ENCODE results near the gene MYOM3. TPM values are rescaled to one million over a fixed set of nuclear protein-coding genes. Genes with fewer than 3 reads are reported as not detected.
A peak's percentile ranks its signal among the peaks of the same experiment; 100 is the strongest.

MYOM3 gene
- polyA plus RNA-seq, 12 donors = 135 to 506 (median 342) TPM

DNA sequence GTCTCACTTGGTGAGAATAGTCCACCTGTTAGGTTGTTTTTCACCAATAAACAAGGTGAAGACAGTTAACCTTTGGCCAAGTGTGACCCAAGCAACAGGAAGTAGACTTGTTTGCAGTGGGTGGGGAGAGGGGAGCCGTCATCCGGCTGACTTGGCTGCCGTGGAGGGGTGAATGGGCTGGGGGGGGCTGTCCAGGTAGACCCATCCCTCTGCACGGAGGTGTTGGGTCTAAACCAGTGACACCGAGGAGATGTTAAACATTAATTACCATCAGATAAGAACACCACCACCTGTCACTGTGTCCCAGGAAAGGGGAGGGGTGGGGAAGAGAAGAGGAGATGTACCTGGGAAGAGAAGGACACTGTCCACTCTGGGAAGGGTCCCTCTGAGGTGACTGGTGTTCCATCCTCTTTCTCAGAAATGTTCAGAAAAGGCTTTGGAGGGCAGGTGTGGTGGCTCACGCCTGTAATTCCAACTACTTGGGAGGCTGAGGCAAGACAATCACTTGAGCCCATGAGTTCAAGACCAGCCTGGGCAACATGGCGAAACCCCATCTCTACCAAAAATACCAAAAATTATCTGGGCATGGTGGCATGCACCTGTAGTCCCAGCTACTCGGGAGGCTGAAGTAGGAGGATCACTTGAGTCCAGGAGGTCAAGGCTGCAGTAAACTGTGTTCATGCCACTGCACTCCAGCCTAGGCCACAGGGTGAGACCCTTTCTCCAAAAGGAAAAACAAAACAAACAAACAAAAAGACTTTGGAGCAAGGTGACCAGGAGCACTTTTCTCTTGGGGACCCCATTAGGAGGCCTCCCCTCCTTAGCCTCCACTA lies 6.7 kb upstream of the MYOM3 start:
- no peak for DNase-seq

DNA sequence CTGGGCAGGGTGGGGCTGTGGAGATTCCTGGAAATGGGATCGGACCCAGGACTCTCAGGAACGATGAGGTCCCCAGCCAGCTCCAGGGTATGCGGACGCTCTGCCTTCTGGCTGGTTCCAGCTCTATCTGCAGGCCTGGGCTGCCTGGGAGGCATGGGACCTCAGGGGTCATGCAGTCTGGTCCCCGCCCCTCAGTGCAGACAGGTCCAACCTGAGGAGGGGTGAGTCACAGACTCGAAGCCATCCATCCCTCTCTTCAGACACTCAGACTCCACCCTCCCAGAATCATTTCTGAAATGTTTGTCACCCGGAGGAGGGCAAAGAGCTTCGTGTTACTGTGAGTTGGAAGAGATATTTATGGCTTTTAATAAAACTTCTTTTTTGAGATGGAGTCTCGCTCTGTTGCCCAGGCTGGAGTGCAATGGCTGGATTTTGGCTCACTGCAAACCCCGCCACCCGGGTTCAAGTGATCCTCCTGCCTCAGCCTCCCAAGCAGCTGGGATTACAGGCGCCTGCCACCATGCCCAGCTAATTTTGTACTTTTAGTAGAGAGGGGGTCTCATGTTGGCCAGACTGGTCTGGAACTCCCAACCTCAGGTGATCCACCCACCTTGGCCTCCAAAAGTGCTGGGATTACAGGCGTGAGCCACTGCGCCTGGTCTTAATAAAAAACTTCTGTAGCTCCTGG lies 5.9 kb upstream of the MYOM3 start:
- DNase-seq = no peak

GRCh38 chr1:24117132-24117531 lies 5.2 kb upstream of the MYOM3 start:
- no peak for DNase-seq

GRCh38 chr1:24114753-24115152 lies 2.8 kb upstream of the MYOM3 start:
- no peak for DNase-seq

DNA sequence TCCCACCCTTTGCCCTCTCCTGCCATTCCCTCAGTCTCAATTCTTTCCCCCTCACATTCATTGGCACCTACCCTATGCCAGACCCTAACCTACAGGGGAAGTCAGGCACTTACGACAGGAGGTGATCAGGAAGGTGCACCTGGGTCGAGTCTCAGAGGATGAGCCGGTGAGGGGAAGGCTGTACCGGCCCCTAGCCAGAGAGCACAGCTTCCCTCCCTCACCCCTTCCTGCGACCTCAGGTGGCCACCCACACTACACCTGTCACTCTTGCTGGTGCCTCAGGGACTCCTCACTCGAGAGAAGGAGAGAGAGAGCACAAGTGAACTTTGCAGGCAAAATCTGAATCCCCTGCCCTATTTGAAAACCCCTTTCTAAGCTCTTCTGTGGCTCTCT lies 1.7 kb upstream of the MYOM3 start:
- no peak for DNase-seq

- DNase-seq = no peak
Observed at GRCh38 chr1:24111262-24111995, 506 bp downstream of the MYOM3 start.

GRCh38 chr1:24110642-24111261 lies 1.2 kb downstream of the MYOM3 start:
- peak; percentile 23 for DNase-seq

GRCh38 chr1:24109686-24110475 lies 2.1 kb downstream of the MYOM3 start:
- no peak for DNase-seq

DNA sequence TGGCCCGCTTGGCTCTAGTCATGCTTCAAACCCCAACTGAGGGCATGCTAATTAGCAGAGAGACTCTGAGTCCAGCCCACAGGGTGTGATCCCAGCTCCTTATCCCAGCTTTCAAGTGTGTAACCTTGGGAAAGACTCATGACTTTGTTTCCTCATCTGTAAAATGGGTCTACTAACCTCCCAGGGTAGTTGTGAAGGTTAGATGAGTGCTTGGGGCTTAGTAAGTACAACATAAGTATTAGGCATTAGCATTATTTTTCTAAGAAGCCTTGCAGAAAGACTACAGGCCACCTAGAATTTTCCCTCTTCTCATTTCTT lies 2.8 kb downstream of the MYOM3 start:
- DNase-seq = no peak

- DNase-seq = no peak
Observed at GRCh38 chr1:24108334-24109165, 3.4 kb downstream of the MYOM3 start.

GRCh38 chr1:24107462-24108138 lies 4.3 kb downstream of the MYOM3 start:
- no peak for DNase-seq

- DNase-seq = no peak
Observed at GRCh38 chr1:24105368-24106160, 6.4 kb downstream of the MYOM3 start.

DNA sequence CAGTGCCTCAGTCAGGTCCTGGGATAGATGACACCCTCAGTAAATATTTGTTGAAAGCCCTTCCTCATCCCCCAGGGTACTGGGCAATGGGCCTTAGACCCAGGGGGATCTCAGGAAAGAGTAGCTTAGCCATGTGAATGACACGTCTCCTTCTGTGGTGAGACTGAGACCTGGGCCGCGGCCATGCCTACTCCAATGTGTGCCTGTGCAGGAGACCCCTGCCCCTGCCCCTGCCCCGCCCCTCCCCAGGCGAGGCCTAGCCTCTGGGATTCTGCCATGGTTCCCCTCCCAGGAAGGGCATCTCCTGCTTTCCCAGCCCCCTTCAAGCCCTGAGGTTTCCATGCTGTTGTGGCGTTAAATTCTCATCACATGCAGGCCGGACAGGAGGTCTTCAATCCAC lies 7.1 kb downstream of the MYOM3 start:
- DNase-seq = no peak

GRCh38 chr1:24103879-24104278 lies 8.1 kb downstream of the MYOM3 start:
- DNase-seq = no peak

- no peak for DNase-seq
Observed at GRCh38 chr1:24103408-24103807, 8.5 kb downstream of the MYOM3 start.

DNA sequence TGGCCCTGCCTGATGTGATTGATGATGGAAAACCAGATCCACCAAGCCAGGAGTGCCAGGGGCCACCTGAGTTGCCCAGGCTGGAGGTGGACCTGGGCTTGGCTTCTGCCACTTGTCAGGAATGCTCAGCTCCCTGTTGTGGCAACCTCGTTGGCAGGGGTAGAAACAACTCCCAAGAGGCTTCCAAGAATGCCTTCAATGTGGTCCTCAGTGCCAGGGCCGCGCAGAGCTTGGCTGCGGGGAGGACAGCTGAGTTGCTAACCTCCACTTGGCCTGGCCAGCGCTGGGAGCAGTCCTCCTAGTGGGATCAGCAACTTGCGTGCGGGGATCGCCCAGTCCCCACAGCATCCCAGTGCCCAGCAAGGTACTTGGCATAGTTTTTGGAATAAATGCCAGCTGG lies 9.0 kb downstream of the MYOM3 start:
- DNase-seq = peak; percentile 31

DNA sequence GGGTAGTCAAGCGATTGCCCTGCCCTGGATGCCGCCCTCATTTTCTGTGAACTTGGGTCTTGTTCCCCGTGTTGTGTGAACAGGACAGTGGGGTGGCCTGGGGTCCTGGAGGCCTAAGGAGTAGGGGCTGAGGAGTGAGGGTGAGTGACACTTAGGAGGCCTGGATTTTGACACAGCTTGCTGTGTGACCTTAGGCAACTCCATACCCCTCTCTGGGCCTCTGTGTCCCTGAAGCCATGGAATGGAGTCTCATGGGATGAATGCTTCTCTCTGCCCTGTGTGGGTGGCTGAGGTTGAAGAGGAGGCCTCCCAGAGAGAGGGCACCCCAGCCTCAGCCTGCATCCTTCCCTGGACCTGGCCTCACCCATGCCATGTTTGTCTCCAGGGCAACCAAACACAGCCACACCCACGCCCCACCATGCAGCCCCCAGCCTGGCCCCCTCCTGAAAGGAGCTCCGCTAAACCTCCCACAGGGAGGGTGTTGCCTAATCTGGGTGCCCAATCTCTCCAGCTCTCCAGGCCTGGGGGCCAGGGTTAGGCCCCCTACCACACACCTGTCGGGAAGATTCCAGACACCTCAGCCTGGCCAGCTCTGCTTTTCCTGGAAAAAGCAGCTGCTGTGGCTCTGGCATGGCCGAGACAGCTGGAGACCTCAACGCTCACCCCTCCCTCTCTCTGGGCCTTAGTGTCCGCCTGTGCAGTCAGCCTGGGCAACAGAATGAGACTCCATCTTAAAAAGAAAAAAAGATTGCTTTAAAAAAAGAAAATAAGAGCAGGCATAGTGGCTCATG lies 9.9 kb downstream of the MYOM3 start:
- peak; percentile 47 for DNase-seq
